ENCODE results near the gene GPR160. TPM values are rescaled to one million over a fixed set of nuclear protein-coding genes. Genes with fewer than 3 reads are reported as not detected.

GPR160 gene
- polyA plus RNA-seq, 3 donors, result 24.6 to 37.4 (median 31.0) TPM

GRCh38 chr3:170059447-170059846, 21.7 kb downstream of the GPR160 start:
- no peak for DNase-seq

GRCh38 chr3:170062068-170062467, 24.3 kb downstream of the GPR160 start:
- no peak for DNase-seq

DNA sequence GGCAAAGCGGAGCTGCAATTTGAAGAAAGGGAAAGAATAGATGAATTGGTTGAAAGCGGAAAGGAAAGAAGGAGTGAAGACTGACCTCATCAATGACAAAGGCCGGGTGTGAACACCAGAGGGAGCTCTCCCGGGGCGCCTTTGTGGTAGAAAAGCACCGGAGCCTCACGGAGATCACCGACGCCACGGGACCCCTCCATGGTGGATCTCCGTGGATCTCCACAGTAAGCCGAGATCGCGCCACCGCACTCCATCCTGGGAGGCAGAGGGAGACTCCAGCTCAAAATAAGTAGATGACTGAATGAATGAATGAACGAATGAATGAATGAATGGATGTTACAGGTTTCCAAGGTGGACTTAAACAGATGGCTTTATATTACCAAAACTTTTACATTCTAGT, 25.0 kb downstream of the GPR160 start:
- no peak for DNase-seq

GRCh38 chr3:170063691-170064090, 25.9 kb downstream of the GPR160 start:
- no peak for DNase-seq

DNA sequence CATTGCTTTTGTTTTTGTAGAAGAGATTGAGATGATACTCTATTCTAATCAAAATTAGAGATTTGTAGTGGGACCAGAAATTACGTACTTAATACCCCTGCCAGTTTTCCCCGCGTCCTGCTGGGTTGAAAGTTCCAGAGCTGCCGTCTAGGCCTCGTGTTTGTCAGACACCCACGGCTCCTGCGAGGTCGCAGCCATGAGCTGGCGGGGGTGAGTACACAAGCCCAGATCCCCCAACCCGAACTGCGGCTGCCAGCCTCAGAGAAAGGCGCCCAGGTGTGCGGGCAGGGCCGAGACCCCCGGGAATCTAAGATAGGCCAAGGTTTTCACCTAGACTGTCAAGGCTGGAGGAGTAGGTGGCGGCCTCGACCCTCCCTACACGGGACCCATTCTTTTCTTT, 26.3 kb downstream of the GPR160 start:
- DNase-seq, result no peak

- no peak for DNase-seq
Measured at GRCh38 chr3:170075441-170076091, 37.8 kb downstream of the GPR160 start.

DNA sequence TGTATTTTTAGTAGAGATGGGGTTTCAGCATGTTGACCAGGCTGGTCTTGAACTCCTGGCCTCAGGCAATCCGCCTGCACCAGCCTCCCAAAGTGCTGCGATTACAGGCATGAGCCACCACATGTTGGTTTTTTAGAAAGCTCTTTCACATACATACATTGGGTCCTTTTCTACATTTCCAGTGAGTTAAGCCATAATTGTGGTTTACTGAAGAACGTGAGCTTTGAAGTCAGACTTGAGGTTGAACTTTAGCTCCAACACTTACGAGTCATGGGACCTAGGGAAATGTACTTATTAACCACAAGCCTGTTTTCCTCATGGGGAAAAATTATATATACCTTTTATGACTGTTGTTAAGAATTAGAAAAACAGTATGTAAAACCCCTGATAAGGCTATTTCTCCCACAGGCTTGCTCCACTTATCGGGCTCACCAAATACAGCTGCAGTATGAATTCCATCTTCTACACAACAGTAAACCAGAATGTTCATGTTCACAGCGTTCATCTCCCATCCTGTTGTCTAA, 39.0 kb downstream of the GPR160 start:
- no peak for DNase-seq

- no peak for DNase-seq
Measured at GRCh38 chr3:170077361-170077760, 39.6 kb downstream of the GPR160 start.

GRCh38 chr3:170078620-170079281, 41.0 kb downstream of the GPR160 start:
- peak; percentile 12 for DNase-seq

DNA sequence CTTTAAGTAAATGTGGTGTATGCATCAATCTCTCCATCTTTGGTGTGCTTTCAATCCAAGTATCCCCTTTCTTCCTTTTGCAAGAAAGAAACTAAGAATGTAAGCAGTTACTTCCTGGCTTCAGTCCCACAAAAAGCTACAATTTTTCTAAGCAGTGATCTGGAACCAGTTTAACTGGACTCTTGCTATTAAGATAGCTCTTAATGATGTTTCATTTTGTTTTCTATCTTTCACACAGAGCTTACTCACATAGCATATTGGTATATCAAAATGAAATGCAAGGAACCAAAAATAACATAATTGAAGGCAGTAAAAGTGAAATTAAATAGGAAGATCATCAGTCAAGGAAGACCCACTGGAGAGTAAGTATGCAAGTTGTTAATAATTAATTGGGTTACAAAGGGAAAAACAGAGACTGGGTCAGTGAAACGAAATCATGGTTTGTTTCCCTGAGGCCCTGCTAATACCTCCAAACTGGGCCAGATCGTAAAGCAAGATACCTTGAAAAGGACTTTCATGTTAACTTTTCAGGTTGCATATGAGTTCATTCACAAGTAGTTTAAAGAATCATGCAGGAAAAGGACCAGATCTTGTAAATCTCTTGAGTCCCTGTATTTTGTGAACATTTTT, 41.9 kb downstream of the GPR160 start:
- peak; percentile 31 for DNase-seq

GRCh38 chr3:170080605-170081004, 42.8 kb downstream of the GPR160 start:
- no peak for DNase-seq

GRCh38 chr3:170081079-170081741, 43.4 kb downstream of the GPR160 start:
- DNase-seq, result no peak

DNA sequence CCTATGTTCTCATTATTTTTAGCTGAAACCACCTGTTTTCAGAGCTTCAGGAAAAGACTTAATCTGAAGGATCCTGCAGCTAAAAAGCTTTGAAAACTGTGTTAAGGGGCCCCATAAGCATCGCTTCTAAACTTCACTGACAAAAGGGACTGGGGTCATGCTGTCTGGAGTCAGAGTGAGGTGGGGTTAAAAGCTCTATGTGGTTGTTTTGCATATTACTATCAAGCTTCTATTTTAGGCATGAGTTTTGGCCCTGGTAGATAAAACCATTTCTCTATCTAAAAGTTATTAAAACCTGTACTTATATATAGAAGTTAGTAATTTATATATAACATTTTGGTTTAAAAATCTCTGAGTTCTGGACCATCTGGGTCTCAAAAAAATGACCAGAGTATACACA, 45.5 kb downstream of the GPR160 start:
- DNase-seq, result no peak

DNA sequence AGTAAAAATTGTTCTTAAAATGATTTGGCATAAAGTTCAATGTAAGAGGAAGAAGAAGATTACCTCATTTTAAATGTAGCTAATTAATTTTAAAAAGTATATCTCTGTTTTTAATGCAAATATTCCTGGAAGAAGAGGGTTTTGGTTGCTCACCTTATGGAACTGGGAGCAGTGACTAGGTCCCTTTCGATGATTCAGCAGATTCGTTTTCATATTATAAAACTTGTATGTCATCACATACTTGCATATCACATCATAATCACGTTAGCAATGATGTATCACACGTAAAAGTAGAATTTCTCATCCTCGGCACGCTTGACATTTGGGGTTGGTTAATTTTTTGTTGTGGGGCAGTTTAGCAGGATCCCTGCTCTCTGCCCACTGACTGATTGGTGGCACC, 47.6 kb downstream of the GPR160 start:
- DNase-seq, result no peak

GRCh38 chr3:170089862-170090600, 52.2 kb downstream of the GPR160 start:
- DNase-seq, result no peak

DNA sequence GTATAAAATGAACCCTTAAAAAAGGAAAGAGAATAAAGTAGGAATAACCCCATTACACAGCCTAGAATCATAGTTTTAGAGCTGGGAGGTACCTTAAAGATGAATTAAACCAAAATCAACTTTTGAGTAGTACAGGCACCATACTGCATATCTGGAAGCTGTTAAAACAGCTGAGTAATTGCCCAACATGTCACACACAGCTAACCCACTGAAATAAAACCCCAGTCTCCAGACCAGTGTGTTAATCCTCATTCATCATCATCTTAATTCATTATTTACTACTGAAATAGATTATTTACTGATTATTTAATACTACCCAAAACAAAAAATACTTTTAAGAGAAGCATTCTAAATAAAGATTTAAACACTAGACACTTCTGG, 52.8 kb downstream of the GPR160 start:
- no peak for DNase-seq

- DNase-seq, result no peak
Measured at GRCh38 chr3:170092907-170093306, 55.1 kb downstream of the GPR160 start.

- DNase-seq, result no peak
Measured at GRCh38 chr3:170095771-170096170, 58.0 kb downstream of the GPR160 start.

GRCh38 chr3:170096342-170096741, 58.5 kb downstream of the GPR160 start:
- DNase-seq, result no peak

DNA sequence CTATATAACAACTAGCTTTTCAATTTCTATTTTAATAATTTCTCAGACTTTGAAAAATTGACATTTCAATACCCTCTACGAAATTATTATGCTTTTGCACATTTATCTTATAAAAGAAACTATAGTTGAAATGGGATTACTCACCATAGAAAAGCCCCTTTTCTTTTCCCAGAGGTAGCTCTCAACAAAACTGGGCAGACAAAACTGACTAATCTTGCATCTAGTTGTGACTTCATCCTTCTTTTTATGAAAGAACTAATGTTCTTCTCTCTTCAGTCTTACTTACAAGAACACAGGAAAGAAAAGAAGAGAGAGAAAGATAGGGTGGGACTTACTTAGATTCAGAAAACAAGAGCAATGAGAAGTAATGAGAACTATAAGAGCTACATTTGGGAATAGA, 61.0 kb downstream of the GPR160 start:
- DNase-seq, result no peak

DNA sequence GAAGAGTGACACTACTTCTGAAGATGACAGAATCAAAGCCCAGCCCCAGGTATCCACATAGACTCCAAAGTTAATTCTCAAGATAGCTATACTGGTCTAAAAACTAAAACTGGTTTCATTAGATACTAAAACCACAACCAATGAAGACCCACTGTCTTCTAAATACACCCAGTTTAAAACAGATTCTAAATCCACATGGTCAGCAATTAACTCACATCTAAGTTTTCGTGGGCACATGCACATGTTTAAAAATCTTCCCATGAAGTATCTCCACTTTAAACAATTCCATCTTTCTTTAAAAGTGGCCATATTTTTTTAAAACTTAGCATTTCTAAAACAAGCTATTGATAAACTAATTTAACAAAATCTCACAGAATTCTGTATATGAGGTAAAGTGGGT, 63.1 kb downstream of the GPR160 start:
- DNase-seq, result no peak

- no peak for DNase-seq
Measured at GRCh38 chr3:170102431-170102830, 64.6 kb downstream of the GPR160 start.
